SK-N-SH (cell line): ENCODE results near the gene DNAJC1. TPM values are rescaled to one million over a fixed set of nuclear protein-coding genes. Genes with fewer than 3 reads are reported as not detected.

Experiments
- CTCF ChIA-PET: fragments of 300-600, 350-600 bp; formaldehyde crosslinking; extraction: SDS; loops from one replicate; lab custom pipeline; 2021; lab: Yijun Ruan, JAX
- POLR2A ChIA-PET: fragments of 350-600 bp; sonication (Branson Sonifier 250); formaldehyde crosslinking; extraction: SDS; loops from one replicate; lab custom pipeline; 2020; ENCODE audit warnings: antibody characterized with exemption, inconsistent platforms; lab: Yijun Ruan, JAX
- DNase-seq: peaks from one replicate; pipeline ENCODE4 v3.0.0; 2012
- H2AFZ ChIP-seq: fragments of 200-600 bp; sonication (generic); 2 replicates; pipeline ENCODE4 v1.8.1; 2016; ENCODE audit warnings: antibody characterized with exemption, mild to moderate bottlenecking, low read depth
- H3F3A ChIP-seq: fragments of 200-600 bp; sonication (generic); replicated peaks from 2 replicates; pipeline ENCODE3; 2016; ENCODE audit warnings: antibody characterized with exemption, mild to moderate bottlenecking; ENCODE audit not compliant: insufficient read depth
- H3K27ac ChIP-seq, 2 experiments: fragments of 200-500 bp in 1 of 2; fragments of 200-600 bp in 1 of 2; sonication (Bioruptor generic) in 1 of 2; sonication (generic), shearing (Covaris generic) in 1 of 2; 2 replicates each; pipeline versions ENCODE4 v1.5.1 to v1.6.1; 2014 to 2016; ENCODE audit warnings: low read depth in 2 of 2, inconsistent platforms in 1 of 2, low read length in 1 of 2, mild to moderate bottlenecking in 1 of 2, mixed read lengths in 1 of 2
- H3K27me3 ChIP-seq: fragments of 200-600 bp; sonication (generic), shearing (Covaris generic); 2 replicates; pipeline ENCODE4 v1.6.1; 2016; ENCODE audit warnings: mixed run types; ENCODE audit not compliant: insufficient read depth
- H3K36me3 ChIP-seq, 2 experiments: fragments of 200-500 bp in 1 of 2; fragments of 200-600 bp in 1 of 2; sonication (Bioruptor generic) in 1 of 2; sonication (generic) in 1 of 2; replicated peaks in 1 of 2; 2 replicates each; pipeline versions ENCODE3 to v1.5.1; 2014 to 2016; ENCODE audit warnings: low read length in 1 of 2, mild to moderate bottlenecking in 1 of 2; ENCODE audit not compliant: insufficient read depth in 2 of 2, control insufficient read depth in 1 of 2
- H3K4me1 ChIP-seq, 2 experiments: fragments of 200-500 bp in 1 of 2; fragments of 200-600 bp in 1 of 2; sonication (Bioruptor generic) in 1 of 2; sonication (generic), shearing (Covaris generic) in 1 of 2; 2 replicates each; pipeline versions ENCODE4 v1.5.1 to v1.6.1; 2014 to 2016; ENCODE audit warnings: low read depth in 1 of 2, low read length in 1 of 2, mixed run types in 1 of 2; ENCODE audit not compliant: insufficient read depth in 2 of 2, control insufficient read depth in 1 of 2
- H3K4me2 ChIP-seq: fragments of 200-600 bp; sonication (generic), shearing (Covaris generic); 2 replicates; pipeline ENCODE4 v1.6.1; 2017; ENCODE audit warnings: mixed run types
- H3K4me3 ChIP-seq, 2 experiments: fragments of 200-500 bp in 1 of 2; fragments of 200-600 bp in 1 of 2; sonication (Bioruptor generic) in 1 of 2; sonication (generic), shearing (Covaris generic) in 1 of 2; 2 replicates each; pipeline versions ENCODE4 v1.5.1 to v1.8.1; 2014 to 2016; ENCODE audit warnings: low read depth in 2 of 2, inconsistent platforms in 1 of 2, low read length in 1 of 2, mild to moderate bottlenecking in 1 of 2, mixed read lengths in 1 of 2, moderate library complexity in 1 of 2
- H3K79me2 ChIP-seq: fragments of 200-600 bp; sonication (generic); 2 replicates; pipeline ENCODE4 v1.8.1; 2017; ENCODE audit warnings: mild to moderate bottlenecking; ENCODE audit not compliant: insufficient read depth
- H3K9ac ChIP-seq: fragments of 200-600 bp; sonication (generic); 2 replicates; pipeline ENCODE4 v1.6.1; 2017; ENCODE audit warnings: mixed run types
- H3K9me2 ChIP-seq: fragments of 200-600 bp; sonication (generic); 2 replicates; pipeline ENCODE4 v1.6.1; 2017; ENCODE audit warnings: mixed run types
- H3K9me3 ChIP-seq: fragments of 200-600 bp; sonication (generic); 2 replicates; pipeline ENCODE4 v1.6.1; 2017; ENCODE audit warnings: mixed run types, mild to moderate bottlenecking, moderate library complexity
- H4K20me1 ChIP-seq: fragments of 200-600 bp; sonication (generic); 2 replicates; pipeline ENCODE4 v1.6.1; 2017; ENCODE audit warnings: mild to moderate bottlenecking, mixed run types; ENCODE audit not compliant: insufficient read depth
- CHD2 ChIP-seq: fragments of 150-350 bp; IDR thresholded peaks from 2 replicates; pipeline ENCODE4 v1.6.1; 2018; ENCODE audit warnings: low read length; ENCODE audit not compliant: partially characterized antibody
- ELF1 ChIP-seq: IDR thresholded peaks from 2 replicates; pipeline ENCODE4 v1.4.0; 2012
- EP300 ChIP-seq, 2 experiments: IDR thresholded peaks; 2 replicates each; pipeline versions ENCODE4 v1.4.0 to v1.6.1; 2012; ENCODE audit warnings: borderline replicate concordance in 1 of 2, low read depth in 1 of 2, low read length in 1 of 2
- FOSL2 ChIP-seq: IDR thresholded peaks from 2 replicates; pipeline ENCODE4 v1.4.0; 2012; ENCODE audit warnings: low read depth, mild to moderate bottlenecking, moderate library complexity, borderline replicate concordance
- FOXJ3 ChIP-seq: sonication (generic); formaldehyde crosslinking; IDR thresholded peaks from 2 replicates; pipeline ENCODE4 v1.5.1; 2020; ENCODE audit warnings: mild to moderate bottlenecking, missing genetic modification reagents
- GABPA ChIP-seq: IDR thresholded peaks from 2 replicates; pipeline ENCODE4 v1.4.0; 2012; ENCODE audit warnings: low read depth, mild to moderate bottlenecking
- IRF3 ChIP-seq: fragments of 150-350 bp; IDR thresholded peaks from 2 replicates; pipeline ENCODE4 v1.6.1; 2016; ENCODE audit warnings: mild to moderate bottlenecking, low read depth, low read length
- JUND ChIP-seq: IDR thresholded peaks from 2 replicates; pipeline ENCODE4 v1.4.0; 2012
- MXI1 ChIP-seq: IDR thresholded peaks from 2 replicates; pipeline ENCODE4 v1.6.1; 2012; ENCODE audit warnings: mild to moderate bottlenecking, low read depth, low read length, improper control_type of control experiment
- NFIC ChIP-seq: IDR thresholded peaks from 2 replicates; pipeline ENCODE4 v1.4.0; 2012; ENCODE audit warnings: borderline replicate concordance
- NRF1 ChIP-seq: IDR thresholded peaks from 2 replicates; pipeline ENCODE4 v1.6.1; 2012; ENCODE audit warnings: low read depth, mild to moderate bottlenecking, low read length
- PBX3 ChIP-seq: IDR thresholded peaks from 2 replicates; pipeline ENCODE4; 2012
- POLR2AphosphoS5 ChIP-seq: IDR thresholded peaks from 2 replicates; pipeline ENCODE4 v1.6.1; 2012; ENCODE audit warnings: low read depth, low read length
- RAD21 ChIP-seq: IDR thresholded peaks from 2 replicates; pipeline ENCODE4 v1.6.1; 2012; ENCODE audit warnings: mild to moderate bottlenecking, low read length
- RCOR1 ChIP-seq: fragments of 150-350 bp; IDR thresholded peaks from 2 replicates; pipeline ENCODE4 v1.6.1; 2017; ENCODE audit warnings: antibody characterized with exemption, low read length
- RFX5 ChIP-seq: IDR thresholded peaks from 2 replicates; pipeline ENCODE4 v1.6.1; 2012; ENCODE audit warnings: mild to moderate bottlenecking, improper control_type of control experiment, low read length
- RXRA ChIP-seq: IDR thresholded peaks from 2 replicates; pipeline ENCODE4 v1.4.0; 2012; ENCODE audit warnings: low read depth, mild to moderate bottlenecking, borderline replicate concordance
- SMC3 ChIP-seq: IDR thresholded peaks from 2 replicates; pipeline ENCODE4 v1.6.1; 2012; ENCODE audit warnings: low read depth, low read length, improper control_type of control experiment
- TCF12 ChIP-seq: IDR thresholded peaks from 2 replicates; pipeline ENCODE4 v1.4.0; 2012
- USF1 ChIP-seq: IDR thresholded peaks from 2 replicates; pipeline ENCODE4 v1.4.0; 2012; ENCODE audit warnings: low read depth, borderline replicate concordance
- USF2 ChIP-seq: fragments of 150-350 bp; IDR thresholded peaks from 2 replicates; pipeline ENCODE4 v1.6.1; 2017; ENCODE audit warnings: antibody characterized with exemption, low read length, low read depth, borderline replicate concordance
- YY1 ChIP-seq: IDR thresholded peaks from 2 replicates; pipeline ENCODE4 v1.4.0; 2012; ENCODE audit warnings: low read depth, mild to moderate bottlenecking
- WGBS: methylation state at CpG from one replicate; pipeline ENCODE4 v1.1.6; 2017; ENCODE audit warnings: low lambda C conversion rate; 5-methylcytosine and 5-hydroxymethylcytosine counted together
- polyA plus RNA-seq, 3 experiments: library from polyadenylated mRNA; depleted of rRNA; stranded (reverse); fragments of >200 nt; gene quantifications; 2 replicates each; pipeline ENCODE4 v1.2.3, GENCODE V29; 2012

The DNAJC1 gene
- polyA plus RNA-seq, 1 of the 3 experiments (the other 2 are of a cell fraction), result 9.3 TPM

- Histone ChIP-seq H3K27me3 (no peaks in the 10 kb centered on the region), H4K20me1 (no peaks in the 10 kb centered on the region), H3K79me2 (no peaks in the 10 kb centered on the region), H3K27ac (no peak overlapping the region), H3K9me2 (no peaks in the 10 kb centered on the region), H3K4me1 (peaks cover 0 to 5% of the 10 kb centered on the region in 2 experiments; a peak in 1 of 4 replicates), H3K9me3 (no peaks in the 10 kb centered on the region), H2AFZ (no peak overlapping the region), H3K36me3 (no peaks in the 10 kb centered on the region), H3K4me3 (no peak overlapping the region), H3K9ac (no peak overlapping the region), H3F3A (no peaks in the 10 kb centered on the region), H3K4me2 (no peak overlapping the region)
- no peak for DNase-seq
- POLR2A ChIA-PET, result no interaction called here
- CTCF ChIA-PET, result interaction anchor here (0.7 kb wide), 1 partner anchor 263 kb away, joined by 3 read pairs; no protein-coding TSS in a partner anchor
- TF ChIP-seq RFX5 (no peak), PBX3 (no peak), FOSL2 (no peak), NRF1 (no peak), TCF12 (no peak), SMC3 (no peak), JUND (no peak), ELF1 (no peak), CHD2 (no peak), NFIC (no peak), USF1 (no peak), RAD21 (no peak), RCOR1 (no peak), GABPA (no peak), FOXJ3 (no peak), RXRA (no peak)
- WGBS, result 92% methylated on average over 2 of the region's 2 CpGs
Observed at GRCh38 chr10:21760332-21760731, 243.2 kb downstream of the DNAJC1 start.

- no peak for DNase-seq
- peaks cover 0 to 11% of the 10 kb centered on the region in 2 experiments; a peak in 1 of 4 replicates for H3K4me1 ChIP-seq
- WGBS, result 97% methylated on average over 21 of the region's 21 CpGs
- no peak overlapping the region for H3K27ac ChIP-seq
- H3K9ac ChIP-seq, result no peak overlapping the region
- no peak overlapping the region for H2AFZ ChIP-seq
- H3K4me2 ChIP-seq, result no peak overlapping the region
- H3K27me3 ChIP-seq, result no peaks in the 10 kb centered on the region
- ChIA-PET CTCF (no interaction called here), POLR2A (no interaction called here)
- H4K20me1 ChIP-seq, result no peaks in the 10 kb centered on the region
- no peaks in the 10 kb centered on the region for H3K9me2 ChIP-seq
- H3K9me3 ChIP-seq, result no peaks in the 10 kb centered on the region
- no peak overlapping the region for H3K4me3 ChIP-seq
- H3K79me2 ChIP-seq, result no peaks in the 10 kb centered on the region
- TF ChIP-seq SMC3 (no peak), FOSL2 (no peak), CHD2 (no peak), USF2 (no peak), JUND (no peak), TCF12 (no peak), YY1 (no peak), USF1 (no peak), EP300 (IDR thresholded peaks at IDR 0.05; ENCODE audit: borderline replicate concordance in 1 of 2, low read depth in 1 of 2, low read length in 1 of 2) (no peak), NFIC (no peak), RXRA (no peak), IRF3 (no peak), POLR2AphosphoS5 (no peak), MXI1 (no peak)
- no peaks in the 10 kb centered on the region for H3F3A ChIP-seq
- H3K36me3 ChIP-seq, result no peaks in the 10 kb centered on the region
Observed at GRCh38 chr10:21759232-21759631, 244.3 kb downstream of the DNAJC1 start.
